Measurements from ENCODE around the gene FAM13B.

DNA sequence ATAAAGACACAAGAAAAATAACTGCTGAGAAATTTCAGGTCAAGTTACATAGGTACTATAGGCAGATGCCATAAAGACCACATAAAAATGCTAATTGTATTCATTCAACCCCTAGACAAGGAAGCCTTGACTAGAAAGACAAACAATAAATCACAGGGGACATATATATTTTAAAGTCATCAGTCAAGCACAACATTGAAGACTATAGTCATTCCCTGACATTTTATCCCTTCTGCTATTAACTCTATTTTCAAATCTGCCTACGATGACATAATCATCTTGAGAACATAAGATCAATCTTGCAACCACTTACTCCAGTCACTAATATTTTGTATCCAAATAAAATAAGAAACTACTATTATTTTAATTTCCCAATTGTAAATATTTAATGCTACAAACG lies 38.3 kb downstream of the FAM13B start:
- no peak for TF ChIP-seq POLR2AphosphoS5 (IDR thresholded peaks at IDR 0.05; ENCODE audit: low read depth, low read length)
- TF ChIP-seq POLR2A (IDR thresholded peaks at IDR 0.05; ENCODE audit: low read depth, low read length), result no peak
- no peak for TF ChIP-seq TAF1 (IDR thresholded peaks at IDR 0.05; ENCODE audit: borderline replicate concordance, low read depth, low read length)
